ENCODE measurements around the gene TTLL8.

TTLL8 gene

GRCh38 chr22:50039669-50040443, 18.2 kb downstream of the TTLL8 start:
- DNase-seq = no peak

- DNase-seq = no peak
Observed at GRCh38 chr22:50035976-50036724, 21.9 kb downstream of the TTLL8 start.

GRCh38 chr22:50035131-50035881, 22.8 kb downstream of the TTLL8 start:
- DNase-seq = no peak

GRCh38 chr22:50034126-50035081, 23.7 kb downstream of the TTLL8 start:
- no peak for DNase-seq

GRCh38 chr22:50032941-50033601, 25.0 kb downstream of the TTLL8 start:
- DNase-seq = no peak

GRCh38 chr22:50032109-50032871, 25.8 kb downstream of the TTLL8 start:
- no peak for DNase-seq

GRCh38 chr22:50031189-50032091, 26.7 kb downstream of the TTLL8 start:
- no peak for DNase-seq

- peak; percentile 71 for DNase-seq
Observed at GRCh38 chr22:50030297-50031188, 27.6 kb downstream of the TTLL8 start.

- DNase-seq = peak; percentile 35
Observed at GRCh38 chr22:50027639-50028537, 30.2 kb downstream of the TTLL8 start.

GRCh38 chr22:50025993-50026392, 32.1 kb downstream of the TTLL8 start:
- no peak for DNase-seq

- DNase-seq = no peak
Observed at GRCh38 chr22:50022171-50022819, 35.8 kb downstream of the TTLL8 start.

GRCh38 chr22:50020606-50021005, 37.5 kb downstream of the TTLL8 start:
- no peak for DNase-seq

GRCh38 chr22:50019316-50019715, 38.8 kb downstream of the TTLL8 start:
- no peak for DNase-seq

GRCh38 chr22:50018608-50019285, 39.4 kb downstream of the TTLL8 start:
- no peak for DNase-seq

GRCh38 chr22:50017701-50018224, 40.3 kb downstream of the TTLL8 start:
- no peak for DNase-seq

GRCh38 chr22:50016988-50017700, 41.0 kb downstream of the TTLL8 start:
- DNase-seq = peak; percentile 75
